Esophagus squamous epithelium (tissue), 4 donors: Measurements from ENCODE around the gene COMMD3.

Experiments
- CTCF ChIP-seq, 6 experiments: fragments of 450-650 bp in 4 of 6; fragments of 200-600 bp in 2 of 6; sonication (generic) in 2 of 6; IDR thresholded peaks; one replicate each; pipeline ENCODE4 v1.5.1; 2016 to 2019; ENCODE audit warnings: antibody characterized with exemption in 6 of 6, mild to moderate bottlenecking in 4 of 6, moderate library complexity in 4 of 6
- POLR2A ChIP-seq, 4 donors: fragments of 450-650 bp; IDR thresholded peaks; one replicate each; pipeline ENCODE4 v1.6.1; 2017; ENCODE audit warnings: antibody characterized with exemption in 4 of 4, mild to moderate bottlenecking in 4 of 4, moderate library complexity in 3 of 4

DNA sequence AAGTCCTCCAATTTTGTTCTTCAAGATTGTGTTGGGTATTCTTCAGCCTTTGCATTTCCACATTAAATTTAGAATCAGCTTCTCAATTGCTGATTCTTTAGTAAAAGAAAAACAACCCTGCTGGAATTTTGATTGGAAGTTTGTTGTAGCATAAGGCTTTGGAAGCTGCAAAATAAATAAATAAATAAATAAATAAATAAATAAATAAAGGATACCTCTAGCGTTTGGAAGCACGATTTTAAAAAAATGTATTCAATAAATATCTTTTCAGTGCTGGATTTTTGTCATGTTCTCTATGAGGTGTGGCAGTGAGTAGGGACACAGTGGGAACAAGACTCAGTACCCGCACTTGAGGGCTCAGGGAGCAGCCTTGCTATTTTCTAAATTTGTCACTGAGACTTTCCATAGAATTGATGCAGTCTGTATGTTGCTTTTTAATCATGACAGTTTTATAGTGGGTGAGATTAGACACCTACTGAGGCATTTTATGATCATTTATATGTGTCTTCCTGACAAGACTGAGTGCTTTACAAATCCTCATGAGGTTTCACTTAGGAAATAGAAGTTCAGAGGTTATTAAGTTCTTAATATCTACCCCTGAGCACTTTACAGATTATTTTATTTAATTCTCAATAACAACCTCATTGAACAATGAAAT, 22.3 kb upstream of the COMMD3 start:
- TF ChIP-seq POLR2A (IDR thresholded peaks at IDR 0.05) (no peak), CTCF (IDR thresholded peaks at IDR 0.05) (no peak)
